PC-3 (cell line): ENCODE data around the gene EPHB1. TPM values are rescaled to one million over a fixed set of nuclear protein-coding genes. Genes with fewer than 3 reads are reported as not detected.

Experiments
- ATAC-seq: fragments of 200-7000 bp; cut with Tn5 transposase; 2 replicates; pipeline ENCODE4 v1.9.1; 2020; ENCODE audit warnings: mild to moderate bottlenecking, moderate library complexity
- BruUV-seq: library from RNA; stranded (reverse); fragments of 400-500 nt; replicated peaks from 2 replicates; lab custom pipeline; 2021; lab: Mats Ljungman, UMichigan
- CTCF ChIA-PET: fragments of 300-600 bp; sonication (Branson Sonifier 250); formaldehyde crosslinking; loops from one replicate; lab custom pipeline; 2022; ENCODE audit warnings: antibody characterized with exemption; lab: Charles Lee
- POLR2A ChIA-PET: fragments of 300-600 bp; sonication (Branson Sonifier 250); formaldehyde crosslinking; loops from one replicate; lab custom pipeline; 2022; ENCODE audit warnings: antibody characterized with exemption; ENCODE audit not compliant: unreplicated experiment; lab: Charles Lee
- DNase-seq: peaks from one replicate; pipeline ENCODE4 v3.0.0-alpha.2; 2015
- H2AFZ ChIP-seq: fragments of 300-600 bp; sonication (generic); 2 replicates; pipeline ENCODE4 v1.6.0; 2016; ENCODE audit warnings: antibody characterized with exemption, low read length
- H3F3A ChIP-seq: fragments of 300-600 bp; sonication (generic); one replicate; pipeline ENCODE4 v1.6.0; 2017; ENCODE audit warnings: antibody characterized with exemption, low read length, control low read depth, mild to moderate bottlenecking; ENCODE audit not compliant: unreplicated experiment
- H3K27ac ChIP-seq: fragments of 300-600 bp; sonication (generic); 2 replicates; pipeline ENCODE4 v1.5.1; 2016; ENCODE audit warnings: mild to moderate bottlenecking, low read length
- H3K27me3 ChIP-seq: fragments of 300-600 bp; sonication (generic); 2 replicates; pipeline ENCODE4 v1.6.1; 2016; ENCODE audit warnings: low read length, mixed read lengths
- H3K36me3 ChIP-seq: fragments of 300-600 bp; sonication (generic); 2 replicates; pipeline ENCODE4 v1.6.1; 2016; ENCODE audit warnings: low read depth, mixed run types, low read length, mixed read lengths
- H3K4me1 ChIP-seq: fragments of 300-600 bp; sonication (generic); 2 replicates; pipeline ENCODE4 v1.5.1; 2016; ENCODE audit warnings: low read length; ENCODE audit not compliant: insufficient read depth
- H3K4me2 ChIP-seq: fragments of 300-600 bp; sonication (generic); 2 replicates; pipeline ENCODE4 v1.6.0; 2016; ENCODE audit warnings: low read length
- H3K4me3 ChIP-seq: fragments of 300-600 bp; sonication (generic); 2 replicates; pipeline ENCODE4 v1.5.1; 2016; ENCODE audit warnings: mild to moderate bottlenecking, low read length, mixed read lengths
- H3K79me2 ChIP-seq: fragments of 300-600 bp; sonication (generic); 2 replicates; pipeline ENCODE4 v1.6.1; 2017; ENCODE audit warnings: low read length, mixed read lengths
- H3K9ac ChIP-seq: fragments of 300-600 bp; sonication (generic); 2 replicates; pipeline ENCODE4 v1.6.0; 2016; ENCODE audit warnings: mild to moderate bottlenecking, low read length
- H3K9me2 ChIP-seq: fragments of 300-600 bp; sonication (generic); replicated peaks from 2 replicates; pipeline ENCODE4 v1.6.1; 2016; ENCODE audit warnings: mixed run types, low read length, mixed read lengths
- H3K9me3 ChIP-seq: fragments of 300-600 bp; sonication (generic); 2 replicates; pipeline ENCODE4 v1.6.1; 2016; ENCODE audit warnings: low read length, mixed read lengths
- H4K20me1 ChIP-seq: fragments of 300-600 bp; sonication (generic); 2 replicates; pipeline ENCODE4 v1.6.1; 2016; ENCODE audit warnings: low read length, mixed read lengths
- CTCF ChIP-seq: fragments of 300-600 bp; sonication (generic); conservative IDR thresholded peaks from 2 replicates; pipeline ENCODE4 v1.5.1; 2017; ENCODE audit warnings: antibody characterized with exemption, low read depth, mild to moderate bottlenecking, low read length
- EZH2 ChIP-seq: fragments of 300-600 bp; sonication (generic); IDR thresholded peaks from one replicate; pipeline ENCODE4 v1.6.1; 2017; ENCODE audit warnings: antibody characterized with exemption, mild to moderate bottlenecking, low read length; ENCODE audit not compliant: unreplicated experiment
- EZH2phosphoT487 ChIP-seq: fragments of 300-600 bp; sonication (generic); IDR thresholded peaks from 2 replicates; pipeline ENCODE4 v1.6.1; 2018; ENCODE audit warnings: mild to moderate bottlenecking, antibody characterized with exemption, low read length, borderline replicate concordance
- intact Hi-C: fragments of 100-400 bp; cut with micrococcal nuclease; formaldehyde crosslinking; loops from 2 replicates; pipeline ENCODE4 v1.9.0; 2023
- total RNA-seq: library from RNA; depleted of rRNA; stranded (reverse); fragments of >200 nt; gene quantifications from 2 replicates; pipeline ENCODE4 v1.2.3, GENCODE V29; 2014

EPHB1 gene
- total RNA-seq, 1 experiment from 2014 or later: 0.69 TPM

GRCh38 chr3:135260025-135260424 is 465.0 kb downstream of the EPHB1 start:
- no TSS peak for BruUV-seq
- no peak overlapping the region for H3K4me3 ChIP-seq

GRCh38 chr3:135261214-135261775 is 466.2 kb downstream of the EPHB1 start:
- Histone ChIP-seq H3K4me3 (no peak overlapping the region), H3K27me3 (no peaks in the 10 kb centered on the region), H2AFZ (no peak overlapping the region), H3K9ac (no peak overlapping the region), H3K9me2 (no peaks in the 10 kb centered on the region), H3K79me2 (no peaks in the 10 kb centered on the region), H3K4me2 (no peak overlapping the region), H3K4me1 (no peaks in the 10 kb centered on the region), H3F3A (no peaks in the 10 kb centered on the region), H4K20me1 (no peaks in the 10 kb centered on the region), H3K36me3 (no peaks in the 10 kb centered on the region), H3K27ac (no peak overlapping the region), H3K9me3 (no peaks in the 10 kb centered on the region)
- POLR2A ChIA-PET: no interaction called here
- CTCF ChIA-PET: no interaction called here
- intact Hi-C loops: no loop called here
- DNase-seq: no peak
- no peak for TF ChIP-seq EZH2
- no peak for TF ChIP-seq EZH2phosphoT487
- TF ChIP-seq CTCF: no peak
- BruUV-seq: no TSS peak
- no peak for ATAC-seq

More at GRCh38 chr3:135260025-135260424, 465.0 kb downstream of the EPHB1 start:
- POLR2A ChIA-PET: no interaction called here
- Histone ChIP-seq H3K27ac (no peak overlapping the region), H3K36me3 (no peaks in the 10 kb centered on the region), H4K20me1 (no peaks in the 10 kb centered on the region), H3K9ac (no peak overlapping the region), H3K27me3 (no peaks in the 10 kb centered on the region), H3K4me1 (no peaks in the 10 kb centered on the region), H3K9me3 (no peaks in the 10 kb centered on the region), H2AFZ (no peak overlapping the region), H3K4me2 (no peak overlapping the region), H3K9me2 (no peaks in the 10 kb centered on the region), H3F3A (no peaks in the 10 kb centered on the region), H3K79me2 (no peaks in the 10 kb centered on the region)
- CTCF ChIA-PET: no interaction called here
- DNase-seq (no peak), ATAC-seq (no peak)
- TF ChIP-seq EZH2: no peak
- no peak for TF ChIP-seq CTCF
- TF ChIP-seq EZH2phosphoT487: no peak
- intact Hi-C loops: no loop called here

GRCh38 chr3:135261916-135262315 is 466.9 kb downstream of the EPHB1 start:
- Histone ChIP-seq H3K79me2 (no peaks in the 10 kb centered on the region), H3K36me3 (no peaks in the 10 kb centered on the region), H2AFZ (no peak overlapping the region), H3K4me3 (no peak overlapping the region), H3K9ac (no peak overlapping the region), H3K4me2 (no peak overlapping the region), H3K9me2 (no peaks in the 10 kb centered on the region), H4K20me1 (no peaks in the 10 kb centered on the region), H3F3A (no peaks in the 10 kb centered on the region), H3K27me3 (no peaks in the 10 kb centered on the region), H3K27ac (no peak overlapping the region), H3K9me3 (no peaks in the 10 kb centered on the region), H3K4me1 (no peaks in the 10 kb centered on the region)
- ChIA-PET POLR2A (no interaction called here), CTCF (no interaction called here)
- no peak for TF ChIP-seq CTCF
- no peak for TF ChIP-seq EZH2
- BruUV-seq: no TSS peak
- intact Hi-C loops: no loop called here
- no peak for ATAC-seq
- no peak for DNase-seq
